Mesodermal cell (in vitro differentiated cells): ENCODE measurements around the gene DCTN4.

Source experiments
- H3K27ac ChIP-seq: 2 replicates; pipeline ENCODE4 v1.7.0; 2013; ENCODE audit warnings: mild to moderate bottlenecking, low read depth, low read length, moderate library complexity; ENCODE audit not compliant: severe bottlenecking
- H3K36me3 ChIP-seq: 2 replicates; pipeline ENCODE4 v1.7.1; 2013; ENCODE audit warnings: mild to moderate bottlenecking, low read length, moderate library complexity; ENCODE audit not compliant: control insufficient read depth, insufficient read depth
- H3K4me1 ChIP-seq: one replicate; pipeline ENCODE4 v1.7.1; 2013; ENCODE audit warnings: mild to moderate bottlenecking, low read length; ENCODE audit not compliant: insufficient read depth, control insufficient read depth, poor library complexity, severe bottlenecking
- H3K4me3 ChIP-seq: 2 replicates; pipeline ENCODE4 v1.7.0; 2013; ENCODE audit warnings: low read length, control low read depth, mild to moderate bottlenecking; ENCODE audit not compliant: insufficient read depth, poor library complexity, severe bottlenecking; ENCODE audit errors: extremely low read depth
- H3K9me3 ChIP-seq: 2 replicates; pipeline ENCODE4 v1.7.1; 2013; ENCODE audit warnings: mild to moderate bottlenecking, low read length, moderate library complexity; ENCODE audit not compliant: control insufficient read depth
- WGBS, 2 experiments: methylation state at CpG; one replicate each; pipeline ENCODE4 v1.1.5; 2013; ENCODE audit warnings: missing lambda C conversion rate in 2 of 2; ENCODE audit not compliant: insufficient coverage in 2 of 2; 5-methylcytosine and 5-hydroxymethylcytosine counted together

The DCTN4 gene

GRCh38 chr5:150787656-150788055, 28.8 kb upstream of the DCTN4 start:
- Histone ChIP-seq H3K4me3 (no peak overlapping the region), H3K36me3 (no peaks in the 10 kb centered on the region), H3K9me3 (no peaks in the 10 kb centered on the region), H3K4me1 (peaks cover 19% of the 10 kb centered on the region), H3K27ac (no peak overlapping the region)
- 60% methylated on average over 1 of the region's 1 CpG; no CpG with 5 or more reads in 1 of the 2 experiments for WGBS, 2 experiments

GRCh38 chr5:150786876-150787275, 28.1 kb upstream of the DCTN4 start:
- Histone ChIP-seq H3K27ac (no peak overlapping the region), H3K4me1 (peaks cover 27% of the 10 kb centered on the region), H3K36me3 (no peaks in the 10 kb centered on the region), H3K4me3 (no peak overlapping the region), H3K9me3 (no peaks in the 10 kb centered on the region)
- WGBS, 2 experiments: 100% methylated on average over 1 of the region's 1 CpG

- 100% methylated on average over 1 of the region's 1 CpG; no CpG with 5 or more reads in 1 of the 2 experiments for WGBS, 2 experiments
- peaks cover 24% of the 10 kb centered on the region for H3K4me1 ChIP-seq
- H3K9me3 ChIP-seq: no peaks in the 10 kb centered on the region
- H3K36me3 ChIP-seq: no peaks in the 10 kb centered on the region
- H3K27ac ChIP-seq: no peak overlapping the region
- H3K4me3 ChIP-seq: no peak overlapping the region
These were observed 27.1 kb upstream of the DCTN4 start for GRCh38 chr5:150785950-150786349.

- Histone ChIP-seq H3K4me1 (peaks cover 14% of the 10 kb centered on the region), H3K36me3 (no peaks in the 10 kb centered on the region), H3K27ac (no peak overlapping the region), H3K9me3 (no peaks in the 10 kb centered on the region), H3K4me3 (no peak overlapping the region)
- 46 to 77% methylated on average over 2 to 5 of the region's 7 CpGs for WGBS, 2 experiments
These were observed 24.7 kb upstream of the DCTN4 start for GRCh38 chr5:150783422-150783928.

- 88 to 93% methylated on average over 2 of the region's 3 CpGs for WGBS, 2 experiments
- no peaks in the 10 kb centered on the region for H3K36me3 ChIP-seq
- H3K4me3 ChIP-seq: no peak overlapping the region
- H3K9me3 ChIP-seq: no peaks in the 10 kb centered on the region
- H3K27ac ChIP-seq: no peak overlapping the region
- peaks cover 16% of the 10 kb centered on the region for H3K4me1 ChIP-seq
These were observed 24.0 kb upstream of the DCTN4 start for GRCh38 chr5:150782850-150783249.

GRCh38 chr5:150781706-150782614, 23.1 kb upstream of the DCTN4 start:
- H3K9me3 ChIP-seq: no peaks in the 10 kb centered on the region
- peaks cover 19% of the 10 kb centered on the region for H3K4me1 ChIP-seq
- 68% methylated on average over 7 to 9 of the region's 10 CpGs for WGBS, 2 experiments
- no peak overlapping the region for H3K4me3 ChIP-seq
- H3K36me3 ChIP-seq: no peaks in the 10 kb centered on the region
- H3K27ac ChIP-seq: peak overlapping the region; percentile 50

GRCh38 chr5:150780816-150781221, 22.0 kb upstream of the DCTN4 start:
- Histone ChIP-seq H3K36me3 (no peaks in the 10 kb centered on the region), H3K27ac (no peak overlapping the region), H3K9me3 (no peaks in the 10 kb centered on the region), H3K4me3 (no peak overlapping the region), H3K4me1 (peaks cover 19% of the 10 kb centered on the region)
- WGBS, 2 experiments: 50 to 100% methylated on average over 1 of the region's 5 CpGs

- H3K27ac ChIP-seq: no peak overlapping the region
- H3K9me3 ChIP-seq: no peaks in the 10 kb centered on the region
- H3K4me3 ChIP-seq: no peak overlapping the region
- H3K4me1 ChIP-seq: peaks cover 19% of the 10 kb centered on the region
- H3K36me3 ChIP-seq: no peaks in the 10 kb centered on the region
- 70 to 75% methylated on average over 6 of the region's 6 CpGs for WGBS, 2 experiments
These were observed 21.4 kb upstream of the DCTN4 start for GRCh38 chr5:150780187-150780692.

- H3K4me1 ChIP-seq: peaks cover 19% of the 10 kb centered on the region
- H3K9me3 ChIP-seq: no peaks in the 10 kb centered on the region
- no peak overlapping the region for H3K27ac ChIP-seq
- H3K4me3 ChIP-seq: peak overlapping the region; percentile 56
- WGBS, 2 experiments: 27 to 33% methylated on average over 9 to 11 of the region's 13 CpGs
- H3K36me3 ChIP-seq: no peaks in the 10 kb centered on the region
These were observed 20.8 kb upstream of the DCTN4 start for GRCh38 chr5:150779397-150780186.

GRCh38 chr5:150778517-150779396, 19.9 kb upstream of the DCTN4 start, which contains the start of gene SMIM3:
Gene SMIM3 (plus strand): TSS chr5:150778757. CDS start chr5:150795441, 16,684 bp downstream.
- 0 to 3% methylated on average over 34 to 38 of the region's 59 CpGs for WGBS, 2 experiments
- peak within 1 kb of the TSS; percentile 55 for H3K27ac ChIP-seq
- H3K4me1 ChIP-seq: peaks cover 23% of the 10 kb centered on the region

More at GRCh38 chr5:150778517-150779396, 19.9 kb upstream of the DCTN4 start, which contains the start of gene SMIM3:
- H3K36me3 ChIP-seq: no peaks in the 10 kb centered on the region
- H3K4me3 ChIP-seq: peak within 1 kb of the TSS; percentile 56
- no peaks in the 10 kb centered on the region for H3K9me3 ChIP-seq
